Activated naive CD8-positive, alpha-beta T cell treated with anti-CD3 and anti-CD28 coated beads, Interleukin-2, amount 50 U/mL, for 24 hours (primary cell): ENCODE measurements around the gene HIPK2.

Source experiments
- ATAC-seq: fragments of 150-1000 bp; cut with Tn5 transposase; one replicate; pipeline ENCODE4 v1.10.0; 2021
- DNase-seq: peaks from one replicate; pipeline ENCODE4 v3.0.0; 2021
- H3K27ac Mint-ChIP-seq: one replicate; pipeline ENCODE4 v1.8.0; 2021; ENCODE audit warnings: mild to moderate bottlenecking, mixed read lengths
- H3K27me3 Mint-ChIP-seq: one replicate; pipeline ENCODE4 v1.8.0; 2021; ENCODE audit warnings: mixed read lengths
- H3K36me3 Mint-ChIP-seq: one replicate; pipeline ENCODE4 v1.8.0; 2021; ENCODE audit warnings: low read depth, mixed read lengths
- H3K4me1 Mint-ChIP-seq: one replicate; pipeline ENCODE4 v1.8.0; 2021; ENCODE audit warnings: mixed read lengths
- H3K4me3 Mint-ChIP-seq: one replicate; pipeline ENCODE4 v1.8.0; 2021; ENCODE audit warnings: mild to moderate bottlenecking, moderate library complexity, mixed read lengths
- H3K9me3 Mint-ChIP-seq: one replicate; pipeline ENCODE4 v1.8.0; 2021; ENCODE audit warnings: mixed read lengths

HIPK2 gene

DNA sequence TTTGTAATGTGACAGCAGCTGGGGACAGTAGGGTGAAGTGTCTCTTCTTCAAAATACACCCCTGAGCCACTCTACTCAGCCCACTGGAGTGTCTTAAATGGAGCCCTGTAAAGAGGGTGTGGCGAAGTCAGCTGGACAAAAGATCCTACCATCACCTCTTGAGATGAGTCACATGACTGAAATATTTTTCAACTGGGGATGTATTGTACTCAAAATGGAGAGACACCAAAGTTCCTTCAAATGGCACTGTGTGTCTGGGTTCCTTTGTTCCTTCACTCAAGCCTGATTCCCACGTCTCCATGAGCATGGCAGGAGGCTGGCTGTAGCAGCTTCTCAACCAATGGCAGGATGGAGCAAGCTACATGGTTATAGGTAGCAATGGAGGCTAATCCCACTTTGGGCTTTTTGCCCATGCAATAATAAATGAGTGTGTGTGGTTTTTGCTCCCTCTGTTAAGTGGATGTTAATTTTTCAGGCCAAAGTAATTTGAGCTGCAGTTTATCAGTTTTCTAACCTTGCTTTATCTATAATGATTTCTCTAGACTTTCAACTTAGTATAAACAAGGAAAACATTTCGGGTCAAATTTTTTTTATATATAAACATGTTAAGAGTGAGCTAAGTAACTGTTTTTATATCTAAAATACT lies 186.1 kb downstream of the HIPK2 start:
- ATAC-seq (no peak), DNase-seq (no peak)
- Mint-ChIP-seq H3K27me3 (no peaks in the 10 kb centered on the region), H3K9me3 (no peaks in the 10 kb centered on the region), H3K4me1 (no peaks in the 10 kb centered on the region), H3K4me3 (no peak overlapping the region), H3K36me3 (peaks cover 15% of the 10 kb centered on the region), H3K27ac (no peak overlapping the region)

DNA sequence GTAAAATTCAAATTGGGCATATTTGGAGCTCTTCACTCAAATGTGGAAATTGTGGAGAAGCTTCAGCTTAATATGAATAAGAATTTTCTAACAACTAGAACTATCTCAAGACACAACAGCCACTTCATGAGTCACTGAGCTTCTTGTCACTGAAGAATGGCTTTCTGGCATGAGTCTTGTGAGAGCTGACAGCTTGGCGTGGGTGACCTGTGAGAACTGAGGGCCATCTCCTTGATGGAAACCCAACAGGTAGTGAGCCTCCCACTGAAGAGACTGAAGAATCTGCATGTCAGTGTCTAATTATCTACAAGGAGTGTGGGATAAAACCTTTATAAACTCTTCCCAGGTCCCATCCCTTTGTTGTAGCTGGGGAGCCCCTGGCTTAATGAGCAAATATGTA lies 188.3 kb downstream of the HIPK2 start:
- Mint-ChIP-seq H3K36me3 (peaks cover 19% of the 10 kb centered on the region), H3K27me3 (no peaks in the 10 kb centered on the region), H3K4me3 (no peak overlapping the region), H3K4me1 (no peaks in the 10 kb centered on the region), H3K9me3 (no peaks in the 10 kb centered on the region), H3K27ac (no peak overlapping the region)
- no peak for ATAC-seq
- no peak for DNase-seq

DNA sequence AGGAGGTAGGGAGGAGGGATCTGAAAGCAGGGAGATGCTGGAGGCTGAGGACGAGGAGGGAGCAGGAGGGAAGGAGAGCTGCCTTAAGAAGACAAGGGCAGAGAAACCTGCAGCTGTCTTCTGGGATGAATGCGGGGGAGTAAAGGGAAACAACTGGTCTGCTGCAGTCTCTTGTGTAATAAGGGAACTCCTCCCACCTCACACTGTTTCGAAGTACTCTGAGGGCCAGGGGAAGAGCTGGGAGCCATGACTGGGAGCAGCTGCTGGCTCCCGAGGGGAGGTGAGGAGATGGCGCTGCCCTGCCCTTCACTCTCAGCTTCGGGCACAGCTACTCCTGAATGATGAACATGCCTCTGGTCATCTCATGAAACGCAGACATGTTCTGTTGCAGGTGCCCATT lies 189.2 kb downstream of the HIPK2 start:
- Mint-ChIP-seq H3K4me3 (no peak overlapping the region), H3K36me3 (peaks cover 14% of the 10 kb centered on the region), H3K27ac (no peak overlapping the region), H3K27me3 (no peaks in the 10 kb centered on the region), H3K9me3 (no peaks in the 10 kb centered on the region), H3K4me1 (no peaks in the 10 kb centered on the region)
- ATAC-seq (no peak), DNase-seq (no peak)

DNA sequence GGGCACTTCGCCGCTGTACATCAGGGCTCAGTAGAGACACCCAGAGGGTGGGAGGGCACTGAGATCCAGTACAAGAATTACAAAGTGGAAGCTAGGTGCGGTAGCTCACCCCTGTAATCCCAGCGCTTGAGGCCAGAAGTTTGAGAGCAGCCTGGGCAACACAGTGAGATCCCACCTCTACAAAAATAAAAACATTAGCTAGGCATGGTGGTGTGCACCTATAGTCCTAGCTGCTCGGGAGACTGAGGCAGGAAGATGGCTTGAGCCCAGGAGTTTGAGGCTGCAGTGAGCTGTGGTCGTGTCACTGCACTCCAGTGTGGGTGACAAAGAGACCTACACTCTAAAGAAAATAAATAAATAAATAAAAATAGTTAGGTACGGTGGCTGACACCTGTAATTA lies 190.3 kb downstream of the HIPK2 start:
- Mint-ChIP-seq H3K36me3 (peaks cover 9% of the 10 kb centered on the region), H3K4me3 (no peak overlapping the region)

DNA sequence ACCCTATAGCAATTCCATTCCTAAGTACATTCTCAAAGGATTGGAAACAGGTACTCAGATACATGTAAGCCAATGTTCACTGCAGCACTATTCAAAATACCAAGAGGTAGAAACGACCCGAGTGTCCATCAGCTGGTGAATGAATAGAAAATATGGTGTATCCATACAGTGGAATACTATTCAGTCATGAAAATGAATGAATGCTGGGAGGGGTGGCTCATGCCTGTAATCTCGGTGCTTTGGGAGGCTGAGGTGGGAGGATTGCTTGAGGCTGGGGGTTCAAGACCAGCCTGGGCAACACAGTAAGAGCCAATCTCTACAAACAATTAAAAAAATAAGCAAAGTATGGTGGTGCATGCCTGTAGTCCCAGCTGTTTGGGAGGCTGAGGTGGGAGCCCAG lies 191.5 kb downstream of the HIPK2 start:
- ATAC-seq (no peak), DNase-seq (no peak)
- Mint-ChIP-seq H3K9me3 (no peaks in the 10 kb centered on the region), H3K4me1 (peaks cover 7% of the 10 kb centered on the region), H3K27me3 (no peaks in the 10 kb centered on the region), H3K27ac (no peak overlapping the region), H3K4me3 (no peak overlapping the region), H3K36me3 (peaks cover 7% of the 10 kb centered on the region)

More for the DNA sequence above, 190.3 kb downstream of the HIPK2 start:
- Mint-ChIP-seq H3K9me3 (no peaks in the 10 kb centered on the region), H3K4me1 (peaks cover 5% of the 10 kb centered on the region), H3K27ac (no peak overlapping the region), H3K27me3 (no peaks in the 10 kb centered on the region)
- no peak for DNase-seq
- no peak for ATAC-seq

DNA sequence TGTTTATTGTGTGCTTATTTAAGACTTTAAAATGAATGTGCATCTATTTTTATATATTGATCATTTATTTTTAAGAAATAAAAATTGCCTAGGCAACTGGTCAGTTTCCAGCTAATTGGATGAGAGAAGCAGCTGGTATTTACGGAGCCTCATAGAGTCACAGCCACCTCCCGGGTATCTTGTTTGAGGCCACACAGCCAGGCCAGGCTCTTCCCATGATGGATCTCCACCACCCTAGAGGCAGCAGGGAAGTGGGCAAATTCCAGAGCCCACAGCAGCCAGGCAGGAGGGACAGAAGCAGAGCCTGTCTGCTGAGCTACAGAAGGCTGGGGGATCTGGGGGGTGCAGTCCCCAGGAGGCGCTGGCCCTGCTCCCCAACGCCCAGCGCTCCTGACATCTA lies 192.8 kb downstream of the HIPK2 start:
- Mint-ChIP-seq H3K27ac (no peak overlapping the region), H3K9me3 (no peaks in the 10 kb centered on the region), H3K36me3 (peaks cover 7% of the 10 kb centered on the region), H3K4me1 (peaks cover 7% of the 10 kb centered on the region), H3K27me3 (no peaks in the 10 kb centered on the region), H3K4me3 (no peak overlapping the region)
- ATAC-seq (no peak), DNase-seq (no peak)

DNA sequence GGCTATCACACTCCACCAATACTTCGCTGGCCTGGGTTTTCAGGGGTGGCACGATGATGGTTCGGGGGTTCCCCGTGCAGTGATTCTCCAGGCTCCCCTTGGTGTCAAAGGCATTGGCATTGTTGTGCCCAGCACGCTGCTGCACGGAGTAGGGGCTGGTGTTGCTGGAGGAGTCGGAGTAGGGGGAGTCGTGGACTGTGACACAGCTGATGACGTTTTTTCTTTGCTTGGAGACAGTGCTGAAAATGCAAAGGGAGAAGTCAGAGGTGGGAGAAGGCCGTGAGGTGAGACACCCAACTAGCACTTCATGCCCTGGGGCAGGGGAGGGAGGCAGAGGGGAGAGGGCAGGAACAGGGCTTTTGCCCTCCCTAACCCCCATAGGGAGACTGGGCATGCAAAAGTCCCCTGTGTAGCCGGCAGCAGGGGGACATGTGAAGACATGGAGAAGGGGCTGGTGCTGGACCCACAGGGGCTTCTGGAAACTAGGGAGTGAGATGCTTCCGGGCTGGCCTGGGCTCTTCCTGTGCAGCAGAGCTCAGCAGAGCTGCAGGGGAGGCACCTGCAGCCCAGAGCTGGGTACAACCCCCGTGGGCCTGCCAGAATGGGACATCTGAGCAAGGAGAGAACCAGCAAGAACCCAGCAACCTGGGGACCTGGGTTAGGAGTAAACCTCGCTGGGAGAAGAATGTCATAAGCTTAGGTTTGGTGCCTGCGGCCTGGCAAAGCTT lies 193.8 kb downstream of the HIPK2 start:
- H3K36me3 Mint-ChIP-seq: peaks cover 7% of the 10 kb centered on the region
- H3K4me3 Mint-ChIP-seq: no peak overlapping the region
- ATAC-seq: no peak
- H3K9me3 Mint-ChIP-seq: no peaks in the 10 kb centered on the region
- H3K27me3 Mint-ChIP-seq: no peaks in the 10 kb centered on the region
- H3K27ac Mint-ChIP-seq: no peak overlapping the region
- H3K4me1 Mint-ChIP-seq: peaks cover 7% of the 10 kb centered on the region
- no peak for DNase-seq

DNA sequence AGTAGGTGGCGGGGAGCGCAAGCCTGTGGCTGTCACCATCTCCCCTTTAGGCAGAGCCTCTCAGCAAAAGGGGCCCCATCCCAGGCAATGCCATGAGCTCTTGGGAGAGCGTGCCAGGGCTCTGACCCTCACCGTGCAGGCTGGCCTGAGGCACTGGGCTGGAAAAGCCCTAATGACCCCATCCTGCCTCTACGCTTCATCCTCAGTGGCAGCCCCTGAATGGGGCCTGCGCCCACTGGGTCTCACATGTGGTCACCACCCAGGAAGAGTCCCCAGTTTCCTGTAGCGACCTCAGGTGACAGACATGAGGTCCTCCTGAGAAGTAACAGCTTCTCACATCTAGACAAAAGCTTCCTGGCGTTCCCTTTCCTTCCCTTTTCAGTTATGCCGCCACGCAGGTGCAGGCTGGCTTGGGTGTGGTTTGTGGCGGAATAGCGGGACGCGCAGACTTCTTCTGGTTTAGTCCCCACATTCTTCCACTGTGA lies 195.1 kb downstream of the HIPK2 start:
- ATAC-seq (peak; percentile 52), DNase-seq (no peak)
- Mint-ChIP-seq H3K9me3 (no peaks in the 10 kb centered on the region), H3K27ac (no peak overlapping the region), H3K36me3 (peaks cover 8% of the 10 kb centered on the region), H3K4me1 (peaks cover 7% of the 10 kb centered on the region), H3K27me3 (no peaks in the 10 kb centered on the region), H3K4me3 (no peak overlapping the region)

DNA sequence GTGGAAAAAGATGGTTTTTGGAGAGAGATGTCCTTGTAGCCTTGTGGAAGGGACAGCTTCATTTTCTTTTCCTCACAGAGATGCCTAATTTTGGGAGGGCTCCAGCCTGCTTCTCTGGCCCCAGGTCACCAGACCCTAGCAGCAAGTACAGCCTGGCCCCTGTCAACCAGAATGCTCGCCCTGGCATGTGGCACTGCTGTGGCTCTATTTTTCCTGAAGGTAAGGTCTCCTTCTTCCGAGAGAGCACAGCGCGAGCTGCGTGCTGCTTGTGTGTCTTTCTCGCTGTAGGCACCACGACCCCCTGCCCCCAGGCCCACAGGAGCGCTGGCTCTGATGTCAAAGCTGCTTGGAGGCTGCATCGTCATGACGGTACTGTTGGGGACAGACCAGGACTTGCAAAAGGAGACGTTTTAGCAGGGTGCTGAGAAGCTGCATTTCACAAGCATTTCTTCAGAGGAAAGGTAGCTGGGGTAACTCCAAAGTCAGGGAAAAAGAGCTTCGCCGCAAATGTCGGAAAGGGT lies 195.6 kb downstream of the HIPK2 start:
- Mint-ChIP-seq H3K27ac (no peak overlapping the region), H3K9me3 (no peaks in the 10 kb centered on the region), H3K27me3 (no peaks in the 10 kb centered on the region), H3K4me3 (no peak overlapping the region), H3K4me1 (peaks cover 7% of the 10 kb centered on the region), H3K36me3 (peaks cover 9% of the 10 kb centered on the region)
- DNase-seq (no peak), ATAC-seq (no peak)

DNA sequence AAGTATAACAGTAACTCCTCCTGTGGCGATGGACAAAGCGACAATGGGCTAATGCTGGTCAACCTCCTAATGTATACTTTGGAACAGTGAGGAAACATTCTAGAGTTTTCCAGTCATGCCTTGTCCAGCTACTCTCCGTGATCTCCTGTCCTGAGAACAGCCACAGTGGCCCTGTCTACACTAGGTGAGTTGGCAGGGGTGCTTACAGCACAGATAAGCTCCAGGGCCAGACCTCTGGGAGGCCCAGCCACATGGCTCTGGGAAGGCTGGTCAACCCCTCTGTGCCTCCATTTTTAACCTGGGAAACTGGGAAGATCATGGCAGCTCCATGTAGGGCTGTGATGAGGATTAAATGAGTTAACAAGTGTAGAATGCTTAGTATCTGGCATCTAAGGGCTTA lies 197.4 kb downstream of the HIPK2 start:
- ATAC-seq (no peak), DNase-seq (no peak)
- no peaks in the 10 kb centered on the region for H3K9me3 Mint-ChIP-seq
- no peaks in the 10 kb centered on the region for H3K27me3 Mint-ChIP-seq
- H3K36me3 Mint-ChIP-seq: peaks cover 5% of the 10 kb centered on the region
- H3K27ac Mint-ChIP-seq: no peak overlapping the region
- peaks cover 7% of the 10 kb centered on the region for H3K4me1 Mint-ChIP-seq
- no peak overlapping the region for H3K4me3 Mint-ChIP-seq

DNA sequence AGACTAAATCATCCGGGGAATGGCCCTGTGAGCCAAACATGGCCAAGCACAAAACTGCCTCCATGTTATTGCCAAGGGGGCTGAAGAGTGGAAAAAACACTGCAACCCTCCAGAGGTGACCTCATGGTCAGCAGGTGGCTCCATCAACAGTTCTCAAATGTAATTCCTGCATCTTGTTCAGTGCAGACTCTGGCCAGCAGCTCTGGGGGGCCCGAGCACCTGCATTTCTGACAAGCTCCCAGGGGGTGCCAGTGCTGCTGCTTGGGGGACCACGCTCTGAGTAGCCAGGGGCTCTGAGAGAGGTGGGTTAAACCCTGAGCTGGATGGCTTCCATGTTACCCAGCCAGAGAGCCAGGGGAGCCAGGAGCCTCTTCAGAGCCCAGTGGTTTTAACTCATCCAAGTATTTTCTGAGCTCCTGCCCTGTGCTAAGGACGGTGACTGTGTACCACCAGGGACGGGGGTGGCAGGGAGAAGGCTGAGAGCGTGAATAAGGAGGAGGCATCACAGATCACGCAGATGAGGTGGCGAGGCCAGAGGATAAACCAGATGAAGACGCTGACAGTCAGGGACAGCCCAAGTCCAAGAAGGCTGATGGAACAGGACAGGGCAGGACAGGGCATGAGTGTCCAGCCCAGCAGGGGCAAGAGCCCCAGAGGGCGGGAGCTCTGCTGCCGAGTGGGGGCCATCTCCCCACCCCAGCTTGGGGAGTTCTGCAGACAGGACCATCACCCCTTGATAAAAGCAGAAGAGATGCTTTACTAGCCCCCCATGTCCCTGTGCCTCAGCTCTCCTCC lies 201.4 kb downstream of the HIPK2 start:
- Mint-ChIP-seq H3K9me3 (no peaks in the 10 kb centered on the region), H3K36me3 (peaks cover 6% of the 10 kb centered on the region), H3K27me3 (no peaks in the 10 kb centered on the region), H3K4me3 (no peak overlapping the region), H3K27ac (no peak overlapping the region), H3K4me1 (no peaks in the 10 kb centered on the region)
- no peak for DNase-seq
- no peak for ATAC-seq

DNA sequence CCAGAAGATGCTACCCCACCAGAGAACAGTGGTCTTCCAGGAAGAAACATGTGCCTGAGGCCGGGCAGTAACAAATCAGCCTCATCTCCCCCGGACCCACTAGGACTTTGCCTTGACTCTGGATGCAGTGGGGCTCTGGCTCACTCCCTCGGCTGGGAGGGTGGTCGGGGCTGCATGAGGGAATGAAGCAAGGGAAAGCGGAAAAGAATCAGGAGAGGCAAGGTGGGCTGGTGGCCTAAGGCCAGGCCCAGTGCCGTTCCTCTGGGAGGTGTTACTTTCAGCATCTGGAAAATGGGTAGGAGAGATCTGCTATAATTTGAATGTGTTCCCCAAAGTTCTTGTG lies 202.5 kb downstream of the HIPK2 start:
- H3K27me3 Mint-ChIP-seq: no peaks in the 10 kb centered on the region
- DNase-seq: no peak
- peaks cover 6% of the 10 kb centered on the region for H3K36me3 Mint-ChIP-seq
- ATAC-seq: no peak
- H3K27ac Mint-ChIP-seq: no peak overlapping the region
- H3K9me3 Mint-ChIP-seq: no peaks in the 10 kb centered on the region
- H3K4me3 Mint-ChIP-seq: no peak overlapping the region
- no peaks in the 10 kb centered on the region for H3K4me1 Mint-ChIP-seq

DNA sequence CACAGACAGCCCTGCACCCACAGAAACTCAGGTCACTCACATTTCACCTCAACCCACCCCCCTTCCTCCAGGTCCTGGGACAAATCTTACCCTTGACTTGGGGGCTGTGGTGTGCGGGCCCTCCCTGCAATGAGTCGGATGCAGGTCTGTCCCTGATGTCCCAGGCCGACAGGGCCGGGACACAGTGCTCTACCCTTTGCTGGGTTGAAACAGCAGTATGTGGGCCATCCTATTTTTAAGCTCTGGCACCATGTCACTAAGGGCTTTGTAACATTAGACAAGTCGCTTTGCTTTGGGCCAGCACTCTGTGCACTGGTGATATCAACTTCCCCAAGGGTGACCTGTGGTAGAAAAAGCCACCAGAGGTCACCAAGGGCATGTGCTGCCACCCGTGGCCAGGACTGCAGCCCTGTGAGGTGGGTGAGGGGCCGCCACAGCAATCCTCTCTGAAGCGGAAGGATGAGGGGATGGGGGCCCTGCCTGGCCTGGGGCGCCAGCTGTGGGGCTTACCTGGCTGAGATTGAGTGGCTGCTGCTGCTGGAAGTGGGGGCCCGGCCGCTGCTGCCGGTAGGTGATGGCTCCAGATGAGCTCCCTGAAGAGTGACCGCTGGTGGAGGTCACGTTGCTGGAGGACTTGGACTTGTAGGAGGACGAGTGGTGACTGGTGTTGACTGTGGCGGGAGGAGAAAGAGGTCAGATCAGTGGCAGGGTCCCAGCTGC lies 203.0 kb downstream of the HIPK2 start:
- Mint-ChIP-seq H3K4me1 (no peaks in the 10 kb centered on the region), H3K4me3 (no peak overlapping the region), H3K27ac (no peak overlapping the region), H3K36me3 (peaks cover 6% of the 10 kb centered on the region), H3K9me3 (no peaks in the 10 kb centered on the region), H3K27me3 (no peaks in the 10 kb centered on the region)
- ATAC-seq: no peak
- DNase-seq: no peak

DNA sequence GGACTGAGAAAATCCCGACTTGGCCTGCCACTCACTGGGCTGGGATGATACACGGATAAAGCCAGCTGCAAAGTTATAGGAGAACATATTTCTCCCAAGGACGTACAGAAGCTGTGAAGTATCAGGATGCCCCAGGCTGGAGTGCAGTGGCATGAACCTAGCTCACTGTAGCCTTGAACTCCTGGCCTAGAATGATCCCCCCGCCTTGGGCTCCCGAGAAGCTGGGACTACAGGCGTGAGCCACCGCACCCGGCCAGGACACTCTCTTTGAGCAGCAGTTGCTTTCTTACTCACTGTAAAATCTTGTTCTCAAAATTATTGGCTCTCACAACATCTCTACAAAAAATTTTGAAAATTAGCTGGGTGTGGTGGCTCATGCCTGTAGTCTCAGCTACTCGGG lies 203.9 kb downstream of the HIPK2 start:
- Mint-ChIP-seq H3K27ac (no peak overlapping the region), H3K27me3 (no peaks in the 10 kb centered on the region), H3K9me3 (no peaks in the 10 kb centered on the region), H3K4me3 (no peak overlapping the region), H3K36me3 (peaks cover 6% of the 10 kb centered on the region), H3K4me1 (no peaks in the 10 kb centered on the region)
- ATAC-seq (no peak), DNase-seq (no peak)
